HG03064 (cell line): ENCODE data around the gene SLC5A7.

Experiments used
- ATAC-seq: cut with Tn5 transposase; IDR thresholded peaks from one replicate; pipeline ENCODE4 v1.9.1; 2021; ENCODE audit warnings: low read depth; ENCODE audit not compliant: unreplicated experiment

Gene SLC5A7

GRCh38 chr2:107986278-107987217 is at the start of gene SLC5A7:
SLC5A7 (plus strand) TSS chr2:107986524; CDS start chr2:107988156, 1,632 bp downstream.
- no peak for ATAC-seq

GRCh38 chr2:107961395-107961794 is 24.9 kb upstream of the SLC5A7 start:
- ATAC-seq, result no peak

- no peak for ATAC-seq
Observed at GRCh38 chr2:107964185-107964584, 22.1 kb upstream of the SLC5A7 start.

- ATAC-seq, result no peak
Observed at GRCh38 chr2:107984707-107985106, 1.6 kb upstream of the SLC5A7 start.

- no peak for ATAC-seq
Observed at GRCh38 chr2:107988108-107988507, 1.8 kb downstream of the SLC5A7 start.

- no peak for ATAC-seq
Observed at GRCh38 chr2:107989445-107989844, 3.1 kb downstream of the SLC5A7 start.

GRCh38 chr2:107990718-107991117 is 4.4 kb downstream of the SLC5A7 start:
- no peak for ATAC-seq

- no peak for ATAC-seq
Observed at GRCh38 chr2:107992069-107992468, 5.7 kb downstream of the SLC5A7 start.

GRCh38 chr2:107999158-107999557 is 12.8 kb downstream of the SLC5A7 start:
- ATAC-seq, result no peak

GRCh38 chr2:108010912-108011591 is 24.7 kb downstream of the SLC5A7 start:
- ATAC-seq, result no peak

- ATAC-seq, result no peak
Observed at GRCh38 chr2:108013305-108013704, 27.0 kb downstream of the SLC5A7 start.

GRCh38 chr2:108022628-108023027 is 36.3 kb downstream of the SLC5A7 start:
- ATAC-seq, result no peak

- ATAC-seq, result no peak
Observed at GRCh38 chr2:108023776-108024175, 37.5 kb downstream of the SLC5A7 start.

GRCh38 chr2:108026092-108026794 is 39.9 kb downstream of the SLC5A7 start:
- no peak for ATAC-seq

GRCh38 chr2:108029496-108029895 is 43.2 kb downstream of the SLC5A7 start:
- no peak for ATAC-seq

GRCh38 chr2:108029912-108030311 is 43.6 kb downstream of the SLC5A7 start:
- ATAC-seq, result no peak

GRCh38 chr2:108031471-108031941 is 45.2 kb downstream of the SLC5A7 start:
- no peak for ATAC-seq

GRCh38 chr2:108034843-108035242 is 48.5 kb downstream of the SLC5A7 start:
- ATAC-seq, result no peak

GRCh38 chr2:108048752-108049151 is 62.4 kb downstream of the SLC5A7 start:
- no peak for ATAC-seq

GRCh38 chr2:108058576-108059137 is 72.3 kb downstream of the SLC5A7 start:
- no peak for ATAC-seq
